ENCODE results near the gene DNAJC18.

DNA sequence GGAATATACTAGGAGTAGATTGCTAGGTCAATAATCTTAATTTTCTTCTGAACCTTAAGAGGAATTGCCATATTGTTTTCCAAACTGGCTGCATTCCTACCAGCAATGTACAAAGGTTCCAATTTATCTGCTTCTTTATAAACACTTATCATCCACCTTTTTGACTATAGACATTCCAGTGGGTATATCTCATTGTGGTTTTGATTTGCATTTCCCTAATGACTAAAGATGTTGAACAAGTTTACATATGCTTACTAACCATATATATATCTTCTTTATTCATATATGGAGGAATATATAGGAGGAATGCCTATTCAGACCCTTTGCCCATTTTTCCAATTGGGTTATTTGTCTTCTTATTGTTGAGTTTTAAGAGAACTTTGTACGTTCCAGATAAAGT, 7.6 kb downstream of the DNAJC18 start:
- TF ChIP-seq POLR2A (IDR thresholded peaks at IDR 0.05), result no peak
- TF ChIP-seq, protein P1, sequence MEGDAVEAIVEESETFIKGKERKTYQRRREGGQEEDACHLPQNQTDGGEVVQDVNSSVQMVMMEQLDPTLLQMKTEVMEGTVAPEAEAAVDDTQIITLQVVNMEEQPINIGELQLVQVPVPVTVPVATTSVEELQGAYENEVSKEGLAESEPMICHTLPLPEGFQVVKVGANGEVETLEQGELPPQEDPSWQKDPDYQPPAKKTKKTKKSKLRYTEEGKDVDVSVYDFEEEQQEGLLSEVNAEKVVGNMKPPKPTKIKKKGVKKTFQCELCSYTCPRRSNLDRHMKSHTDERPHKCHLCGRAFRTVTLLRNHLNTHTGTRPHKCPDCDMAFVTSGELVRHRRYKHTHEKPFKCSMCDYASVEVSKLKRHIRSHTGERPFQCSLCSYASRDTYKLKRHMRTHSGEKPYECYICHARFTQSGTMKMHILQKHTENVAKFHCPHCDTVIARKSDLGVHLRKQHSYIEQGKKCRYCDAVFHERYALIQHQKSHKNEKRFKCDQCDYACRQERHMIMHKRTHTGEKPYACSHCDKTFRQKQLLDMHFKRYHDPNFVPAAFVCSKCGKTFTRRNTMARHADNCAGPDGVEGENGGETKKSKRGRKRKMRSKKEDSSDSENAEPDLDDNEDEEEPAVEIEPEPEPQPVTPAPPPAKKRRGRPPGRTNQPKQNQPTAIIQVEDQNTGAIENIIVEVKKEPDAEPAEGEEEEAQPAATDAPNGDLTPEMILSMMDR (IDR thresholded peaks at IDR 0.05), result no peak
